ENCODE results near the gene TIMM21. TPM values are rescaled to one million over a fixed set of nuclear protein-coding genes. Genes with fewer than 3 reads are reported as not detected.

TIMM21 gene
- total and polyA plus RNA-seq, 9 of the 15 experiments (the other 6 are each of a cell fraction or from before 2014, with no cell fraction given) = 54.7 to 229 (median 83.3) TPM

DNA sequence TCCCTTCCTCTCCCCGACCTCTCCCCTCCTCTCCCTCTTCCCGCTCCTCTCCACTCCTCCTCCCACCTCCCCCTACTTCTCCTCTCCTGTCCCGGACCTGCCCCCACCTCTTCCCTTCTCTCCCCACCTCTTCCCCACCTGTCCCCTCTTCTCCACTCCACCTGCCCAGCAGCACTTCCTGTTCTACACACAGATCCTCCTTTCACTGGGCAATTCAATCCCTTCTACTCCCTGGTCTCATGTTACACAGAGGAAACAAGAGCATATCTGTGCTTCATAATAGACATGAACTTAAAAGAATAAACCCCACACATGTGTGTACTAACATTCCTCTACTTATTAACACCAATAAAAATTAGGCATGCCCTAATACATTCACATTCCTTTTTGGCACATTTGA is 34.8 kb downstream of the TIMM21 start:
- Histone ChIP-seq H3K9me3 (replicated peaks; ENCODE audit: control insufficient read depth, insufficient read depth, low read depth, low read length) (no peaks in the 10 kb centered on the region), H2AFZ (ENCODE audit: low read depth, low read length) (no peak overlapping the region), H4K20me1 (replicated peaks; ENCODE audit: control insufficient read depth, insufficient read depth, low read length) (no peaks in the 10 kb centered on the region), H3K36me3 (ENCODE audit: control insufficient read depth, insufficient read depth, low read length) (no peaks in the 10 kb centered on the region), H3K27ac (ENCODE audit: extremely low read depth, low read depth, low read length) (no peak overlapping the region), H3K4me1 (replicated peaks in 1 of 2; ENCODE audit: control insufficient read depth in 2 of 2, insufficient read depth in 2 of 2, low read length in 2 of 2) (no peaks in the 10 kb centered on the region; a peak in 1 of 5 replicates), H3K9me1 (ENCODE audit: control insufficient read depth, insufficient read depth, low read length) (no peaks in the 10 kb centered on the region), H3K4me2 (ENCODE audit: insufficient read depth, low read length) (no peak overlapping the region), H3K79me2 (ENCODE audit: control insufficient read depth, insufficient read depth, low read length) (no peaks in the 10 kb centered on the region), H3K27me3 (ENCODE audit: control insufficient read depth in 2 of 2, insufficient read depth in 2 of 2, low read length in 2 of 2) (peaks cover 10 to 28% of the 10 kb centered on the region in 2 experiments; a peak in 3 of 5 replicates), H3K9ac (ENCODE audit: insufficient read depth in 1 of 2, low read depth in 2 of 2, low read length in 2 of 2) (no peak overlapping the region), H3K4me3 (no peak overlapping the region)
- no peak for TF ChIP-seq MTA3 (IDR thresholded peaks at IDR 0.05; ENCODE audit: borderline replicate concordance)
- TF ChIP-seq SPI1 (IDR thresholded peaks at IDR 0.05; ENCODE audit: borderline replicate concordance, low read depth, low read length) = 0 out of 2 replicates have a peak, but pooled peaks have one; percentile 3
- in situ Hi-C loops (cut with MboI) = loop anchor here (10.0 kb wide), 1 partner anchor 372 kb away; no protein-coding TSS in a partner anchor
- CTCF ChIA-PET (ENCODE audit: low intra/inter-chr PET ratio) = no interaction called here
- DNase-seq (ENCODE audit: extremely low read depth in 1 of 4, low spot score in 3 of 4) = no peak
- no peak for FAIRE-seq
- no TSS peak for BruUV-seq (replicated peaks)
- POLR2A ChIA-PET = no interaction called here
- ATAC-seq = no peak
- no CpG with 5 or more reads among the region's 3 CpGs for WGBS (ENCODE audit: insufficient coverage, low coverage, missing lambda C conversion rate)
- intact Hi-C loops (cut with micrococcal nuclease) = no loop called here

- 3% methylated on average over 3 of the region's 3 CpGs for WGBS (ENCODE audit: insufficient coverage, low coverage, missing lambda C conversion rate)
- H3K79me2 ChIP-seq (ENCODE audit: control insufficient read depth, insufficient read depth, low read length) = no peaks in the 10 kb centered on the region
- no peaks in the 10 kb centered on the region for H4K20me1 ChIP-seq (replicated peaks; ENCODE audit: control insufficient read depth, insufficient read depth, low read length)
- POLR2A ChIA-PET = interaction anchor here (1.0 kb wide), 1 partner anchor 10 kb away, joined by 3 read pairs; no protein-coding TSS in a partner anchor
- intact Hi-C loops (cut with micrococcal nuclease) = no loop called here
- H3K4me3 ChIP-seq = no peak overlapping the region
- H3K4me2 ChIP-seq (ENCODE audit: insufficient read depth, low read length) = no peak overlapping the region
- no peaks in the 10 kb centered on the region for H3K9me3 ChIP-seq (replicated peaks; ENCODE audit: control insufficient read depth, insufficient read depth, low read depth, low read length)
- DNase-seq (ENCODE audit: extremely low read depth in 1 of 4, low spot score in 3 of 4) = no peak
- no peaks in the 10 kb centered on the region; a peak in 2 of 5 replicates for H3K4me1 ChIP-seq (replicated peaks in 1 of 2; ENCODE audit: control insufficient read depth in 2 of 2, insufficient read depth in 2 of 2, low read length in 2 of 2)
- no peak overlapping the region for H3K27ac ChIP-seq (ENCODE audit: extremely low read depth, low read depth, low read length)
- no peak overlapping the region for H3K9ac ChIP-seq (ENCODE audit: insufficient read depth in 1 of 2, low read depth in 2 of 2, low read length in 2 of 2)
- CTCF ChIA-PET (ENCODE audit: low intra/inter-chr PET ratio) = no interaction called here
- in situ Hi-C loops (cut with MboI) = loop anchor here (10.0 kb wide), 1 partner anchor 370 kb away; no protein-coding TSS in a partner anchor
- peaks cover 7 to 22% of the 10 kb centered on the region in 2 experiments; a peak in 3 of 5 replicates for H3K27me3 ChIP-seq (ENCODE audit: control insufficient read depth in 2 of 2, insufficient read depth in 2 of 2, low read length in 2 of 2)
- ATAC-seq = no peak
- no peak for FAIRE-seq
- no TSS peak for BruUV-seq (replicated peaks)
- H2AFZ ChIP-seq (ENCODE audit: low read depth, low read length) = no peak overlapping the region
- no peaks in the 10 kb centered on the region for H3K9me1 ChIP-seq (ENCODE audit: control insufficient read depth, insufficient read depth, low read length)
- H3K36me3 ChIP-seq (ENCODE audit: control insufficient read depth, insufficient read depth, low read length) = no peaks in the 10 kb centered on the region
- TF ChIP-seq CBX2 (IDR thresholded peaks at IDR 0.05; ENCODE audit: insufficient read depth, low read length, poor library complexity, severe bottlenecking) (no peak), GMEB1 (CRISPR knock-in tag; IDR thresholded peaks at IDR 0.05) (no peak), ARNT (IDR thresholded peaks at IDR 0.05) (no peak), SIN3A (IDR thresholded peaks at IDR 0.05; ENCODE audit: borderline replicate concordance in 2 of 2, control insufficient read depth in 1 of 2, low read depth in 2 of 2, low read length in 2 of 2) (no peak), CREBBP (IDR thresholded peaks at IDR 0.05; ENCODE audit: low read depth, low read length) (no peak)
- TF ChIP-seq, protein P1, sequence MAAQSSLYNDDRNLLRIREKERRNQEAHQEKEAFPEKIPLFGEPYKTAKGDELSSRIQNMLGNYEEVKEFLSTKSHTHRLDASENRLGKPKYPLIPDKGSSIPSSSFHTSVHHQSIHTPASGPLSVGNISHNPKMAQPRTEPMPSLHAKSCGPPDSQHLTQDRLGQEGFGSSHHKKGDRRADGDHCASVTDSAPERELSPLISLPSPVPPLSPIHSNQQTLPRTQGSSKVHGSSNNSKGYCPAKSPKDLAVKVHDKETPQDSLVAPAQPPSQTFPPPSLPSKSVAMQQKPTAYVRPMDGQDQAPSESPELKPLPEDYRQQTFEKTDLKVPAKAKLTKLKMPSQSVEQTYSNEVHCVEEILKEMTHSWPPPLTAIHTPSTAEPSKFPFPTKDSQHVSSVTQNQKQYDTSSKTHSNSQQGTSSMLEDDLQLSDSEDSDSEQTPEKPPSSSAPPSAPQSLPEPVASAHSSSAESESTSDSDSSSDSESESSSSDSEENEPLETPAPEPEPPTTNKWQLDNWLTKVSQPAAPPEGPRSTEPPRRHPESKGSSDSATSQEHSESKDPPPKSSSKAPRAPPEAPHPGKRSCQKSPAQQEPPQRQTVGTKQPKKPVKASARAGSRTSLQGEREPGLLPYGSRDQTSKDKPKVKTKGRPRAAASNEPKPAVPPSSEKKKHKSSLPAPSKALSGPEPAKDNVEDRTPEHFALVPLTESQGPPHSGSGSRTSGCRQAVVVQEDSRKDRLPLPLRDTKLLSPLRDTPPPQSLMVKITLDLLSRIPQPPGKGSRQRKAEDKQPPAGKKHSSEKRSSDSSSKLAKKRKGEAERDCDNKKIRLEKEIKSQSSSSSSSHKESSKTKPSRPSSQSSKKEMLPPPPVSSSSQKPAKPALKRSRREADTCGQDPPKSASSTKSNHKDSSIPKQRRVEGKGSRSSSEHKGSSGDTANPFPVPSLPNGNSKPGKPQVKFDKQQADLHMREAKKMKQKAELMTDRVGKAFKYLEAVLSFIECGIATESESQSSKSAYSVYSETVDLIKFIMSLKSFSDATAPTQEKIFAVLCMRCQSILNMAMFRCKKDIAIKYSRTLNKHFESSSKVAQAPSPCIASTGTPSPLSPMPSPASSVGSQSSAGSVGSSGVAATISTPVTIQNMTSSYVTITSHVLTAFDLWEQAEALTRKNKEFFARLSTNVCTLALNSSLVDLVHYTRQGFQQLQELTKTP (IDR thresholded peaks at IDR 0.05; ENCODE audit: low read depth in 1 of 2, partially characterized antibody in 2 of 2) = no peak
These were observed 36.6 kb downstream of the TIMM21 start for GRCh38 chr18:74184875-74185274.

All from K562 (cell line).